ENCODE measurements around the gene ETV7. TPM values are rescaled to one million over a fixed set of nuclear protein-coding genes. Genes with fewer than 3 reads are reported as not detected.

Gene ETV7
- total and polyA plus RNA-seq, 2 experiments from 2014 or later = 0.47 to 1.2 TPM

DNA sequence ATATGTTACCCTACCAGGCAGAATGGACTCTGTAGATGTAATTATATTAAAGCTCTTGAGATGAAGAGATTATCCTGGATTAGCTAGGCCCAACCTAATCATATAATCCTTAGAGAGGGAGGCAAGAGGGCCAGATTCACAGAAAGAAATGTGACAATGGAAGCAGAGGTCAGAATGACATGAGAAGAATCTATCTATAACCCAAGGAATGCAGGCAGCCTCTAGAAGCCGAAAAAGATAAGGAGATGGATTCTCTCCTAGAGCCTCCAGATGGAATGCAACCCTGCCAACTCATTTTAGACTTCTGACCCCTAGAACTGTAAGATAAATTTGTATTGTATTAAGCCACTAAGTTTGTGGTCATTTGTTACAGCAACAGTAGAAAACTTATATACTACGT lies 42.9 kb upstream of the ETV7 start (continued):
- TF ChIP-seq JUNB (IDR thresholded peaks at IDR 0.05; ENCODE audit: unreplicated experiment) (no peak), EZH2phosphoT487 (IDR thresholded peaks at IDR 0.05; ENCODE audit: unreplicated experiment) (no peak), EZH2 (IDR thresholded peaks at IDR 0.05; ENCODE audit: low read depth, unreplicated experiment) (no peak), ZNF114 (CRISPR knock-in tag; IDR thresholded peaks at IDR 0.05) (no peak), CREB1 (CRISPR knock-in tag; IDR thresholded peaks at IDR 0.05; ENCODE audit: low read depth) (no peak), ZNF331 (CRISPR knock-in tag; IDR thresholded peaks at IDR 0.05; ENCODE audit: low read depth) (no peak)
- TF ChIP-seq, protein P1, sequence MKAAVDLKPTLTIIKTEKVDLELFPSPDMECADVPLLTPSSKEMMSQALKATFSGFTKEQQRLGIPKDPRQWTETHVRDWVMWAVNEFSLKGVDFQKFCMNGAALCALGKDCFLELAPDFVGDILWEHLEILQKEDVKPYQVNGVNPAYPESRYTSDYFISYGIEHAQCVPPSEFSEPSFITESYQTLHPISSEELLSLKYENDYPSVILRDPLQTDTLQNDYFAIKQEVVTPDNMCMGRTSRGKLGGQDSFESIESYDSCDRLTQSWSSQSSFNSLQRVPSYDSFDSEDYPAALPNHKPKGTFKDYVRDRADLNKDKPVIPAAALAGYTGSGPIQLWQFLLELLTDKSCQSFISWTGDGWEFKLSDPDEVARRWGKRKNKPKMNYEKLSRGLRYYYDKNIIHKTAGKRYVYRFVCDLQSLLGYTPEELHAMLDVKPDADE (IDR thresholded peaks at IDR 0.05) = no peak
- TF ChIP-seq, protein P2, sequence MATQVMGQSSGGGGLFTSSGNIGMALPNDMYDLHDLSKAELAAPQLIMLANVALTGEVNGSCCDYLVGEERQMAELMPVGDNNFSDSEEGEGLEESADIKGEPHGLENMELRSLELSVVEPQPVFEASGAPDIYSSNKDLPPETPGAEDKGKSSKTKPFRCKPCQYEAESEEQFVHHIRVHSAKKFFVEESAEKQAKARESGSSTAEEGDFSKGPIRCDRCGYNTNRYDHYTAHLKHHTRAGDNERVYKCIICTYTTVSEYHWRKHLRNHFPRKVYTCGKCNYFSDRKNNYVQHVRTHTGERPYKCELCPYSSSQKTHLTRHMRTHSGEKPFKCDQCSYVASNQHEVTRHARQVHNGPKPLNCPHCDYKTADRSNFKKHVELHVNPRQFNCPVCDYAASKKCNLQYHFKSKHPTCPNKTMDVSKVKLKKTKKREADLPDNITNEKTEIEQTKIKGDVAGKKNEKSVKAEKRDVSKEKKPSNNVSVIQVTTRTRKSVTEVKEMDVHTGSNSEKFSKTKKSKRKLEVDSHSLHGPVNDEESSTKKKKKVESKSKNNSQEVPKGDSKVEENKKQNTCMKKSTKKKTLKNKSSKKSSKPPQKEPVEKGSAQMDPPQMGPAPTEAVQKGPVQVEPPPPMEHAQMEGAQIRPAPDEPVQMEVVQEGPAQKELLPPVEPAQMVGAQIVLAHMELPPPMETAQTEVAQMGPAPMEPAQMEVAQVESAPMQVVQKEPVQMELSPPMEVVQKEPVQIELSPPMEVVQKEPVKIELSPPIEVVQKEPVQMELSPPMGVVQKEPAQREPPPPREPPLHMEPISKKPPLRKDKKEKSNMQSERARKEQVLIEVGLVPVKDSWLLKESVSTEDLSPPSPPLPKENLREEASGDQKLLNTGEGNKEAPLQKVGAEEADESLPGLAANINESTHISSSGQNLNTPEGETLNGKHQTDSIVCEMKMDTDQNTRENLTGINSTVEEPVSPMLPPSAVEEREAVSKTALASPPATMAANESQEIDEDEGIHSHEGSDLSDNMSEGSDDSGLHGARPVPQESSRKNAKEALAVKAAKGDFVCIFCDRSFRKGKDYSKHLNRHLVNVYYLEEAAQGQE (IDR thresholded peaks at IDR 0.05; ENCODE audit: unreplicated experiment) = no peak

DNA sequence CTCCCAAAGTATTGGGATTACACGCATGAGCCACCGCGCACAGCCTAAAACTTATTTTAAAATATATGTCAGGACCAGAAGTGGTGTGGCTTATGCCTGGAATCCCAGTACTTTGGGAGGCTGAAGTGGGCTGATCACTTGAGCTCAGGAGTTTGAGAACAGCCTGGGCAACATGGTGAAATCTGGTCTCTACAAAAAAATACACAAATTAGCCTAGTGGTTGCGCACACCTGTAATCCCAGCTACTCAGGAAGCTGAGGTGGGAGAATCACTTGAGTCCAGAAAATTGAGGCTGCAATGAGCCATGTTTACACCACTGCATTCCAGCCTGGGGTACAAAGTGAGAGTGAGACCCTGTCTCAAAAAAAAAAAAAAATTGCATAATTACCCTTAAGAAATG lies 41.4 kb upstream of the ETV7 start:
- no peak overlapping the region for H3K27ac Mint-ChIP-seq
- TF ChIP-seq NANOG (IDR thresholded peaks at IDR 0.05; ENCODE audit: borderline replicate concordance) = no peak
- TF ChIP-seq, protein P3, sequence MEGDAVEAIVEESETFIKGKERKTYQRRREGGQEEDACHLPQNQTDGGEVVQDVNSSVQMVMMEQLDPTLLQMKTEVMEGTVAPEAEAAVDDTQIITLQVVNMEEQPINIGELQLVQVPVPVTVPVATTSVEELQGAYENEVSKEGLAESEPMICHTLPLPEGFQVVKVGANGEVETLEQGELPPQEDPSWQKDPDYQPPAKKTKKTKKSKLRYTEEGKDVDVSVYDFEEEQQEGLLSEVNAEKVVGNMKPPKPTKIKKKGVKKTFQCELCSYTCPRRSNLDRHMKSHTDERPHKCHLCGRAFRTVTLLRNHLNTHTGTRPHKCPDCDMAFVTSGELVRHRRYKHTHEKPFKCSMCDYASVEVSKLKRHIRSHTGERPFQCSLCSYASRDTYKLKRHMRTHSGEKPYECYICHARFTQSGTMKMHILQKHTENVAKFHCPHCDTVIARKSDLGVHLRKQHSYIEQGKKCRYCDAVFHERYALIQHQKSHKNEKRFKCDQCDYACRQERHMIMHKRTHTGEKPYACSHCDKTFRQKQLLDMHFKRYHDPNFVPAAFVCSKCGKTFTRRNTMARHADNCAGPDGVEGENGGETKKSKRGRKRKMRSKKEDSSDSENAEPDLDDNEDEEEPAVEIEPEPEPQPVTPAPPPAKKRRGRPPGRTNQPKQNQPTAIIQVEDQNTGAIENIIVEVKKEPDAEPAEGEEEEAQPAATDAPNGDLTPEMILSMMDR (conservative IDR thresholded peaks at IDR 0.05; ENCODE audit: low read depth in 2 of 2) = peak; percentile 40 to 41
- H3K4me1 Mint-ChIP-seq = peaks cover 4% of the 10 kb centered on the region; the same call in 2 of the 3 replicates
- Histone ChIP-seq H3K36me3 (ENCODE audit: insufficient read depth) (no peaks in the 10 kb centered on the region), H3K79me2 (replicated peaks; ENCODE audit: insufficient read depth) (no peaks in the 10 kb centered on the region), H2AFZ (peak overlapping the region; percentile 63; the same call in 1 of the 2 replicates), H3K4me1 (ENCODE audit: insufficient read depth) (no peaks in the 10 kb centered on the region), H3K27ac (ENCODE audit: low read depth) (no peak overlapping the region), H3K4me3 (no peak overlapping the region), H4K20me1 (replicated peaks; ENCODE audit: insufficient read depth) (no peaks in the 10 kb centered on the region), H3K4me2 (no peak overlapping the region), H3F3A (replicated peaks; ENCODE audit: low read depth) (no peaks in the 10 kb centered on the region; the same call in 1 of the 2 replicates), H3K9me2 (ENCODE audit: insufficient read depth) (no peaks in the 10 kb centered on the region), H3K27me3 (ENCODE audit: insufficient read depth) (no peaks in the 10 kb centered on the region)
- no peak for DNase-seq (ENCODE audit: low spot score)
- no peaks in the 10 kb centered on the region for H3K36me3 Mint-ChIP-seq (ENCODE audit: low read depth)
- ATAC-seq = peak; percentile 39; the same call in 1 of the 3 replicates
- H3K4me3 Mint-ChIP-seq = no peak overlapping the region
- H3K9me3 Mint-ChIP-seq = no peaks in the 10 kb centered on the region
- H3K27me3 Mint-ChIP-seq (ENCODE audit: insufficient read depth, low read depth, poor library complexity) = peaks cover 4% of the 10 kb centered on the region
